Astrocyte of the cerebellum (primary cell): ENCODE results near the gene PDE7B.
A peak's percentile ranks its signal among the peaks of the same experiment; 100 is the strongest.

Experiments used
- DNase-seq: peaks from one replicate; pipeline ENCODE4 v3.0.0-alpha.2; 2011; ENCODE audit warnings: low read depth
- H3K4me3 ChIP-seq: 2 replicates; pipeline ENCODE4 v1.5.1; 2011; ENCODE audit warnings: mild to moderate bottlenecking, low read depth, low read length, moderate library complexity
- in situ Hi-C: cut with HindIII; loops from 2 replicates; pipeline ENCODE4 v1.10.0; 2017; ENCODE audit warnings: low sequenced_read_pairs
- TF ChIP-seq, protein P1 (sequence below): IDR thresholded peaks from 2 replicates; pipeline ENCODE4 v1.5.1; 2012; ENCODE audit warnings: low read length, low read depth, moderate library complexity, mild to moderate bottlenecking; ENCODE audit errors: missing control alignments

PDE7B gene

DNA sequence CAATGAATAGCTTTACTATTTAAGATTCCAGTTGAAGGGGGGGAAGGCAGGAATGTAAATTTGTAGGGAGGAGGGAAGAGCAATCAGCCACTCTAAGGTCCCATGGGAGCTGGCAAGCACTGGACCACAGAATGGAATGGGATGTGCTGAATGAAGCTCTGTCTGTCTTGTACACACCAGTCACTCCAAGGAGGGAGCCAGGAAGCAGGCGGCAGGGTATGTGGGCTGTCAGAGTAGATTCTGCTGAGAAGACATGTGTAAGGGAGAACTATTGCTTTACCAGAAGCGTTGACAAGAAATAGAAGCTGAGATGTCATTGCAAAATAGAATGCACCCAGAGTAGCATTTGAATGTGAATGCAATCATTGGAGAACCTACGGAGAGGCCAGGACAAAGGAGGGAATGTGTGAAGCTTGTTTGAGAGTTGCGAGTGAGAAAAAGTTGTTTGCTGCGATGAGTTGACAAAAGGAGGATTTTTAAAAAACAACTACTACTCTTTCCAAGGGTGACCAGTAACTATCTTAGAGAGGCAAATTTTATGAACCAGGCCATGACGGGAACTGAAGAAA lies 25.2 kb upstream of the PDE7B start:
- H3K4me3 ChIP-seq, result no peak overlapping the region
- TF ChIP-seq, protein P1, sequence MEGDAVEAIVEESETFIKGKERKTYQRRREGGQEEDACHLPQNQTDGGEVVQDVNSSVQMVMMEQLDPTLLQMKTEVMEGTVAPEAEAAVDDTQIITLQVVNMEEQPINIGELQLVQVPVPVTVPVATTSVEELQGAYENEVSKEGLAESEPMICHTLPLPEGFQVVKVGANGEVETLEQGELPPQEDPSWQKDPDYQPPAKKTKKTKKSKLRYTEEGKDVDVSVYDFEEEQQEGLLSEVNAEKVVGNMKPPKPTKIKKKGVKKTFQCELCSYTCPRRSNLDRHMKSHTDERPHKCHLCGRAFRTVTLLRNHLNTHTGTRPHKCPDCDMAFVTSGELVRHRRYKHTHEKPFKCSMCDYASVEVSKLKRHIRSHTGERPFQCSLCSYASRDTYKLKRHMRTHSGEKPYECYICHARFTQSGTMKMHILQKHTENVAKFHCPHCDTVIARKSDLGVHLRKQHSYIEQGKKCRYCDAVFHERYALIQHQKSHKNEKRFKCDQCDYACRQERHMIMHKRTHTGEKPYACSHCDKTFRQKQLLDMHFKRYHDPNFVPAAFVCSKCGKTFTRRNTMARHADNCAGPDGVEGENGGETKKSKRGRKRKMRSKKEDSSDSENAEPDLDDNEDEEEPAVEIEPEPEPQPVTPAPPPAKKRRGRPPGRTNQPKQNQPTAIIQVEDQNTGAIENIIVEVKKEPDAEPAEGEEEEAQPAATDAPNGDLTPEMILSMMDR, result no peak
- no peak for DNase-seq
- in situ Hi-C loops, result no loop called here

DNA sequence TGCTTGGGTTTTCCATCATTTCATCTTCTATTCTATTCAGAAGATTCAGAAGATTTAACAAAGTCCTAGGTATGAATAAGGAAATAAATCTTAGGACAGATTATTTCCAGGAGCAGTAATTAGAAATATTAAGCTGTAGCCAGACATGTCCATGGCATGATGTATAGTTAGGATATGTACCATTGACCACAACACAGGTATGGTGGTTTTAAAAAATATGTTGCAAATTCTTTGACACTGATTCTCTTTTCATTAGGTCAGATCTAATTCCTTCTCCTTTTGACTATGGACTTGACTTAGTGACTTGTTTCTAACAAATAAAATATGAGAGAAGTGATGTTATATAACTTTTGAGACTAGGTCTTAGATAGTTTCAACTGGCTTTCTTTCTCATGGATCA lies 23.5 kb upstream of the PDE7B start:
- in situ Hi-C loops, result no loop called here
- TF ChIP-seq, protein P1, result no peak
- no peak for DNase-seq
- no peak overlapping the region for H3K4me3 ChIP-seq

DNA sequence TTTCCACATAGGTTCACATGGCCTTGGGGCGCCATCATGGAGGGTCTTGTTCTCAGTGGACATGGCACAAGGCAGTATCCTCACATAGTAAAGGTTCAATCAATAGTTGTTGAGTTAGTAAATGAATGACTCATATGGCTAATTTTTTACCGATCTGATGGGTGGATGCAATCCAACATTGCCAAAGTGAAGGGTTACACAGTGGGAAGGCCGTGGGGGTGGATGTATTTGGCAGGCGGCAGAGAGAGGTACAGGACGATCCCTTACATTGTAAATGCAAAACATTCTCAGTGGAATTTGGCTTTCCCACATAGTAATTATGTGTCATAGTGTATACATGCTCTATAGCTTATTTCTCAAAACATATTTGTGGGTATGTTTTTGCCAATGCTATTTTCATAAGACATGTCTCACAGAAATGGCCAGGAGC lies 21.0 kb upstream of the PDE7B start:
- in situ Hi-C loops, result no loop called here
- TF ChIP-seq, protein P1, result no peak
- H3K4me3 ChIP-seq, result no peak overlapping the region
- DNase-seq, result peak; percentile 72

DNA sequence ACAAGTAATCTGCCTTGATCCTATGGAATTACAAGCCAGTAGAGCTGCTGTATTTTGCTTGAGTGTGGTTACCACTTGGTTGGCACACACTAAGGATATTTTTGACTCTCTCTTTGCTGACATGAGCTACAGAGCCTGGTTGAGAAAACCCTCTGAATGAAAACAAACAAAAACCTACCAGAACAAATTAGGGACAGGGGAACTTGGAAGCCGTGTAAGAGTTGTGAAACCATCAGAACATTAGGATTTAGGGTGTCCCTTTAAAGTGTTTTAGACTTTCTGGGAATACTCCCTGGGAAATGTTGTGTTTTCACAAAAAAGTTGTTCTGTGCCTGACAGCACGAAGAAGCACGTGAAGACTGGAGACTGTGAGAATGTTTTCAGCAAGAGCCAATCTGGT lies 20.5 kb upstream of the PDE7B start:
- no peak overlapping the region for H3K4me3 ChIP-seq
- TF ChIP-seq, protein P1, result no peak
- DNase-seq, result peak; percentile 43
- in situ Hi-C loops, result no loop called here

DNA sequence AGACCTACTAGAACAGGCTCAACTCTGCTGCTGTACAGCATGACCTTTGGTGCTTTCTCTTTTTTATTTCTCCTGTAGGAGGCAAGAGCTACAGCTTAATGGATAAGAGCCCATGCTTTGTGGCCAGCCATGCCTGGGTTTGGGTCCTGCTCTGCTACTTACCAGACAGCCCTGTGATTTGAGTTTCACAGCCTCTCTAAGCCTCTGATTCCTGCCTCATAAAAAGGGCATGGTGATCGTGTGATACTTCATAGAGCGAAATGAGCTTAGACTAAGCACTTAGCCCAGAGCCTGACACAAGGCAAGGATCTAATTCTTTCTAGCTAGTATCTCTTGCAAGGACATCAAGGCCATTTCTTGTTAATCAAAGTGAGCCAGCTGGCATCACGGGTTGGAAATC lies 19.3 kb upstream of the PDE7B start:
- in situ Hi-C loops, result no loop called here

DNA sequence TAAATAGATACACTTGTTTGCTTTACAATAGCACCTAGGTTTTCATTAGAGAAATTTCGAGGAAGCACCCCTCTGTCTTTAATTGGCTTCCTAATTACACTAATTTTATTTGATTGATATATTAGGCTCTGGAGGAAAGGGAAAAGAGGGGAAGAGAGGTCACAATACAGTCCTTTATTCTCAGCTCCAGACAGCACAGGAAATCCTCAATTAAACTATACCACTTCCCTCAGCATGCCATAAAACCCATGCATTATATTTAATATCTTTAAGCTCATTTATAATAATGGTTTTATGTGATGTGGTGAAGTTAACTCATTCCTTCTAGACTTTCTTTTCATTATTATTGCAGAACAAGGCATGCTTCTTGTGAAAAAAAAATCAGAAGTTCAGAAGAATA lies 17.7 kb upstream of the PDE7B start:
- no peak for DNase-seq
- TF ChIP-seq, protein P1, result no peak
- no peak overlapping the region for H3K4me3 ChIP-seq
- in situ Hi-C loops, result no loop called here

More for the DNA sequence above, 19.3 kb upstream of the PDE7B start:
- TF ChIP-seq, protein P1, result no peak
- DNase-seq, result no peak
- no peak overlapping the region for H3K4me3 ChIP-seq
